Fibroblast of skin of right quadriceps (primary cell): ENCODE measurements around the gene TSFM.
A peak's percentile ranks its signal among the peaks of the same experiment; 100 is the strongest.
"Not testable (repeated sequence)": the region's sequence is repeated elsewhere in the genome, so short reads cannot be mapped to it uniquely, and the experiment has no call there.

Experiments
- DNase-seq: peaks from one replicate; pipeline ENCODE4 v3.0.0-alpha.2; 2013

TSFM gene

GRCh38 chr12:57765003-57765697 lies 17.4 kb upstream of the TSFM start:
- DNase-seq, result peak; percentile 25

- DNase-seq, result no peak
Observed at GRCh38 chr12:57765698-57766463, 16.7 kb upstream of the TSFM start.

DNA sequence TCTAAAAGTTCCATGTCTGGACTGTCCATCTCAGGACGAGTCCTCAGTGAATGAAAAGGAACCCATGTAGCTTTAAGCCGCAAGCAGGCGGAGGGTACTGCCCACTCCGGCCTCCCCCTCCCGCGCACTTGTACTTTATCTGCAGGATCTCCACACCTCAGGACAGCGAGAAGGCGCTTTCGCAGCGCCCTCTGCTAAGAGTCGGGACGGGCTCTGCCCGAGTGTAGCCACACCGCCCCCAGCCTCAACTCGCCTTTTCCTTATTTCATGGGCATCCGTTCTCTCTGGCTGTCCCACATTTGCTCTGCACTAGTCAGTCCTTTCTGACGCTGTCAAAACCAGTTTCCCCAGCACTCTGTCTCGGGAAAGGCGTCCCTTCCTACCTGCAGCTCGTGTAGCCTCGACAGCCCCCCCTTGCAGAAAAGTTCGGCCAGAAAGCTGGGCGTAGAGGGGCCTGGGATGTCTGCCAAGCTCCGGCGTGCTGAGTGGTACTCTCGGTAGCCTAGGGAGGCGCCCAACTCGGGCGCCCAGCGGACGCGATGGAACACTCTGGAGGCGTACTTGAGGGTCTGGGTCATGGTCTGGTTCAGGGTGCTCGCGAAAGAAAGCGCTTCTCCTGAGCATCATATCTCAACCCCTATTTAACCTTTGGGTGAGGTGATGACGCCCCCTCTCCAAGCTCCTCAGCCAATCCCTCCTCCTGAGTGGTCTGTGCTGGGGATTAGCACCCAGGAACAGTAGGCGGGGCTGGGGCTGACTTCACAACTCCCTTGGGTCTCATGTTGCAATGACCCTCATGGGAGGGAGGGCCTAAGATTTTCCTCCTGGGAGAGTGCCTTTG lies 15.9 kb upstream of the TSFM start, which contains the start of gene CYP27B1:
Gene CYP27B1 (minus strand): TSS at position 615 of the 841 bp plus-strand sequence. CDS start 37 bp downstream, at position 578.
- no peak for DNase-seq

DNA sequence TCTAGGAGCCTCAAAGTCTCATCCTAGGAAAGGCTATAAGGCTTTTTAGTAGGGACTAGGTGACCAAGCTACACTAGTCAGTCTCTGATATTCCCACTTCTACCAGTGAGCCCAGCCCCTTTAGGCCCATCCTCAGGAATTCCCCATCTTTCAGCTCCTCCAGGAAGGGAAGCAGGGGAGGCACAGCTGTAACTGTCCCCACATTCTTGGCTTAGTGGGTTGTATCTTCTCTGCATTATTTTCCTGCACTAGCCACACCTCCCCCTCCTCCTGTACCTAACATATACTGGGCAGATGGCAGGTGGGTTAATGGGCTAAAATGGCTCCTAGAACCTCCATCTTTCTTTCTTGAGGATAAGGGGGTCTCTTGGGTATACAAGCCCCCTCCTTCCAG lies 15.3 kb upstream of the TSFM start:
- DNase-seq, result no peak

DNA sequence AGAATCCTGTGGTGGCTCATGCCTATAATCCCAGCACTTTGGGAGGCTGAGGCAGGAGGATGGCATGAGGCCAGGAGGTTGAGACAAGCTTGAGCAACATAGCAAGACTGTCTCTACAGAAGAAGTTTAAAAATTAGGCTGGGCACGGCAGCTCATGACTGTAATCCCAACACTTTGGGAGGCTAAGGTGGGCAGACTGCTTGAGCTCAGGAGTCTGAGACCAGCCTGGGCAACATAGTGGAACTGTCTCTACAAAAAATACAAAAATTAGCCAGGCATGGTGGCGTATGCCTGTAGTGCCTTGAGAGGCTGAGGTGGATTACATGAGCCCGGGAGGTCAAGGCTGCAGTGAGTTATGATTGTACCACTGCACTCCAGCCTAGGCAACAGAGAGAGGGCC lies 14.7 kb upstream of the TSFM start:
- no peak for DNase-seq

- no peak for DNase-seq
Observed at GRCh38 chr12:57769594-57769993, 13.0 kb upstream of the TSFM start.

GRCh38 chr12:57770734-57771133 lies 11.9 kb upstream of the TSFM start:
- DNase-seq, result no peak

GRCh38 chr12:57771236-57771872 lies 11.2 kb upstream of the TSFM start:
- DNase-seq, result peak; percentile 92

- peak; percentile 97 for DNase-seq
Observed at GRCh38 chr12:57771873-57772428, 10.6 kb upstream of the TSFM start, which contains the start of gene METTL1. Gene METTL1, minus strand, starts transcription at chr12:57772105. Its CDS starts 22 bp downstream, at chr12:57772083.

GRCh38 chr12:57772429-57773322 lies 9.9 kb upstream of the TSFM start, which contains the start of gene EEF1AKMT3:
Gene EEF1AKMT3, plus strand, starts transcription at chr12:57772614. Its CDS starts 111 bp downstream, at chr12:57772725.
- peak; percentile 42 for DNase-seq

- not testable (repeated sequence) for DNase-seq
Observed at GRCh38 chr12:57774634-57775033, 8.0 kb upstream of the TSFM start.

- no peak for DNase-seq
Observed at GRCh38 chr12:57775044-57775443, 7.5 kb upstream of the TSFM start.

GRCh38 chr12:57775563-57776246 lies 6.9 kb upstream of the TSFM start:
- no peak for DNase-seq

- DNase-seq, result no peak
Observed at GRCh38 chr12:57776247-57776587, 6.4 kb upstream of the TSFM start.

DNA sequence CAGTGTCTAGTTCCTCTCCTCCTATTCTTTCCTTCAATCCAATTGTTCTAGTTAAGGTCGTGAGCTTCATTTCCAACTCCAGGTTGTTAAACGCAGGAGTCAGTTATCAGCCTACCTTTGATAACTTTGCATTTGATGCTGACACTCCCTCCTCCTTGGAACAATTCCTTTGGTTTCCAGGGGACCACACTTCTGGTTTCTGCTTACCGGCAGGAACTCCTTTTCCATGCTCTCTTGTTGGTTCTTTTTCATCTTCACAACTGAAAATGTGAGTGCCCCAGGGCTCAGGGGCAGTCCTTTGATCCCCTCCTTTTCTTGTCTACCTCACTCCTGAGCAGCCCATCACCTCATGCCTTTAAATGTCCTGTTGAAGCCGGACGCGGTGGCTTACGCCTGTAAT lies 5.2 kb upstream of the TSFM start:
- DNase-seq, result no peak

- no peak for DNase-seq
Observed at GRCh38 chr12:57777911-57778310, 4.7 kb upstream of the TSFM start.

DNA sequence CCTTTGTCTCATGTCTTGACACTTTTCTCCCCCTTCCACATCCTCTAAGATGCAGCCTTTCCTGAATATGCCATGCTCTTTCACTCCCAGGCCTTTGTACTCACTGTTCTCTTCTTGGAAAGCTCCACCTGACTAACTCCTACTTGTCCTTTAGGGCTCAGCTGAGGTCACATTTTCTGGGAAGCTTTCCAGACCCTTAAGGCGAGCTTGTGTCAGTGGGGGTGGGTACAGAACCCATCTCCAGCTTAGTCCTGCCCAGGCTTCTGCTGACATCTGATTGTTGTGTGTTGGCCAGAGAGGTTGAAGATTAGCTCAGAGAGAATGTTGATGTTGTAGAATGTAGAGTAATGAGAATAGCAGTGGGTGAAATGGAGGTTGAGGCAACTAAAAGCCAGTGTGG lies 2.9 kb upstream of the TSFM start:
- no peak for DNase-seq

GRCh38 chr12:57780284-57780897 lies 2.2 kb upstream of the TSFM start:
- no peak for DNase-seq

- DNase-seq, result no peak
Observed at GRCh38 chr12:57781244-57781643, 1.3 kb upstream of the TSFM start.

GRCh38 chr12:57781801-57782200 lies 786 bp upstream of the TSFM start:
- no peak for DNase-seq
